ENCODE results near the gene RARRES2. TPM values are rescaled to one million over a fixed set of nuclear protein-coding genes. Genes with fewer than 3 reads are reported as not detected.

RARRES2 gene
- total and polyA plus RNA-seq, 4 donors: 65.9 to 198 (median 97.0) TPM

- Histone ChIP-seq H3K4me3 (ENCODE audit: low read length in 2 of 2) (no peak overlapping the region), H3K27me3 (ENCODE audit: control insufficient read depth in 1 of 2, insufficient read depth in 2 of 2, low read length in 1 of 2) (no peaks in the 10 kb centered on the region), H3K9me3 (ENCODE audit: control insufficient read depth, low read length) (no peaks in the 10 kb centered on the region), H3K4me1 (ENCODE audit: control insufficient read depth in 1 of 2, insufficient read depth in 2 of 2, low read length in 2 of 2) (no peaks in the 10 kb centered on the region), H3K36me3 (ENCODE audit: control insufficient read depth in 1 of 2, insufficient read depth in 2 of 2, low read length in 1 of 2) (no peaks in the 10 kb centered on the region), H3K27ac (ENCODE audit: low read depth in 1 of 2, low read length in 2 of 2) (no peak overlapping the region)
- ATAC-seq (ENCODE audit: low FRiP score): no peak
- peak in 1 of 2 donors; percentile 10 for DNase-seq
- intact Hi-C loops (cut with DNase I): loop anchor here in 1 of 2 donors (2.0 kb wide), 1 partner anchor 64 kb away; no protein-coding TSS in a partner anchor
- WGBS, 2 donors: 37 to 42% methylated on average over 6 of the region's 6 CpGs
Measured at GRCh38 chr7:150356265-150356897, 15.0 kb upstream of the RARRES2 start.

- Histone ChIP-seq H3K4me3 (ENCODE audit: low read length in 2 of 2) (no peak overlapping the region), H3K4me1 (ENCODE audit: control insufficient read depth in 1 of 2, insufficient read depth in 2 of 2, low read length in 2 of 2) (no peaks in the 10 kb centered on the region), H3K27ac (ENCODE audit: low read depth in 1 of 2, low read length in 2 of 2) (no peak overlapping the region), H3K36me3 (ENCODE audit: control insufficient read depth in 1 of 2, insufficient read depth in 2 of 2, low read length in 1 of 2) (no peaks in the 10 kb centered on the region), H3K27me3 (ENCODE audit: control insufficient read depth in 1 of 2, insufficient read depth in 2 of 2, low read length in 1 of 2) (no peaks in the 10 kb centered on the region), H3K9me3 (ENCODE audit: control insufficient read depth, low read length) (no peaks in the 10 kb centered on the region)
- intact Hi-C loops (cut with DNase I): loop anchor here in 1 of 2 donors (2.0 kb wide), 1 partner anchor 65 kb away; no protein-coding TSS in a partner anchor
- ATAC-seq (ENCODE audit: low FRiP score) (no peak), DNase-seq (no peak)
- 81 to 96% methylated on average over 1 of the region's 1 CpG for WGBS, 2 donors
Measured at GRCh38 chr7:150355666-150356059, 14.2 kb upstream of the RARRES2 start.

GRCh38 chr7:150351587-150352194 is 10.3 kb upstream of the RARRES2 start:
- 53 to 57% methylated on average over 8 of the region's 8 CpGs for WGBS, 2 donors
- peak in 1 of 2 donors; percentile 26 for DNase-seq
- H3K27ac ChIP-seq (ENCODE audit: low read depth in 1 of 2, low read length in 2 of 2): no peak overlapping the region
- H3K27me3 ChIP-seq (ENCODE audit: control insufficient read depth in 1 of 2, insufficient read depth in 2 of 2, low read length in 1 of 2): no peaks in the 10 kb centered on the region
- no peaks in the 10 kb centered on the region for H3K9me3 ChIP-seq (ENCODE audit: control insufficient read depth, low read length)
- intact Hi-C loops (cut with DNase I): loop anchor here in 1 of 2 donors (5.0 kb wide), 1 partner anchor 71 kb away; no protein-coding TSS in a partner anchor
- H3K4me1 ChIP-seq (ENCODE audit: control insufficient read depth in 1 of 2, insufficient read depth in 2 of 2, low read length in 2 of 2): no peaks in the 10 kb centered on the region
- no peak overlapping the region for H3K4me3 ChIP-seq (ENCODE audit: low read length in 2 of 2)
- H3K36me3 ChIP-seq (ENCODE audit: control insufficient read depth in 1 of 2, insufficient read depth in 2 of 2, low read length in 1 of 2): no peaks in the 10 kb centered on the region
- ATAC-seq (ENCODE audit: low FRiP score): no peak

- ATAC-seq (ENCODE audit: low FRiP score): no peak
- no peaks in the 10 kb centered on the region for H3K4me1 ChIP-seq (ENCODE audit: control insufficient read depth in 1 of 2, insufficient read depth in 2 of 2, low read length in 2 of 2)
- DNase-seq: no peak
- H3K4me3 ChIP-seq (ENCODE audit: low read length in 2 of 2): no peak overlapping the region
- WGBS, 2 donors: 86% methylated on average over 5 of the region's 5 CpGs
- H3K27me3 ChIP-seq (ENCODE audit: control insufficient read depth in 1 of 2, insufficient read depth in 2 of 2, low read length in 1 of 2): no peaks in the 10 kb centered on the region
- no peaks in the 10 kb centered on the region for H3K36me3 ChIP-seq (ENCODE audit: control insufficient read depth in 1 of 2, insufficient read depth in 2 of 2, low read length in 1 of 2)
- H3K9me3 ChIP-seq (ENCODE audit: control insufficient read depth, low read length): peaks cover 5% of the 10 kb centered on the region
- H3K27ac ChIP-seq (ENCODE audit: low read depth in 1 of 2, low read length in 2 of 2): no peak overlapping the region
- intact Hi-C loops (cut with DNase I): no loop called here
Measured at GRCh38 chr7:150346922-150347321, 5.5 kb upstream of the RARRES2 start.

- Histone ChIP-seq H3K4me1 (ENCODE audit: control insufficient read depth in 1 of 2, insufficient read depth in 2 of 2, low read length in 2 of 2) (no peaks in the 10 kb centered on the region), H3K4me3 (ENCODE audit: low read length in 2 of 2) (no peak overlapping the region), H3K36me3 (ENCODE audit: control insufficient read depth in 1 of 2, insufficient read depth in 2 of 2, low read length in 1 of 2) (no peaks in the 10 kb centered on the region), H3K27ac (ENCODE audit: low read depth in 1 of 2, low read length in 2 of 2) (no peak overlapping the region), H3K9me3 (ENCODE audit: control insufficient read depth, low read length) (peaks cover 5% of the 10 kb centered on the region), H3K27me3 (ENCODE audit: control insufficient read depth in 1 of 2, insufficient read depth in 2 of 2, low read length in 1 of 2) (no peaks in the 10 kb centered on the region)
- DNase-seq (no peak), ATAC-seq (ENCODE audit: low FRiP score) (no peak)
- intact Hi-C loops (cut with DNase I): no loop called here
- WGBS, 2 donors: 67 to 73% methylated on average over 1 of the region's 1 CpG
Measured at GRCh38 chr7:150345012-150345411, 3.6 kb upstream of the RARRES2 start.

GRCh38 chr7:150344299-150344698 is 2.9 kb upstream of the RARRES2 start:
- Histone ChIP-seq H3K27ac (ENCODE audit: low read depth in 1 of 2, low read length in 2 of 2) (no peak overlapping the region), H3K4me1 (ENCODE audit: control insufficient read depth in 1 of 2, insufficient read depth in 2 of 2, low read length in 2 of 2) (no peaks in the 10 kb centered on the region), H3K27me3 (ENCODE audit: control insufficient read depth in 1 of 2, insufficient read depth in 2 of 2, low read length in 1 of 2) (no peaks in the 10 kb centered on the region), H3K4me3 (ENCODE audit: low read length in 2 of 2) (no peak overlapping the region), H3K9me3 (ENCODE audit: control insufficient read depth, low read length) (peaks cover 5% of the 10 kb centered on the region), H3K36me3 (ENCODE audit: control insufficient read depth in 1 of 2, insufficient read depth in 2 of 2, low read length in 1 of 2) (no peaks in the 10 kb centered on the region)
- ATAC-seq (ENCODE audit: low FRiP score): no peak
- DNase-seq: no peak
- intact Hi-C loops (cut with DNase I): loop anchor here in 1 of 2 donors (5.0 kb wide), 1 partner anchor 33 kb away; the partner anchor contains the start of gene ZNF775

- H3K27me3 ChIP-seq (ENCODE audit: control insufficient read depth in 1 of 2, insufficient read depth in 2 of 2, low read length in 1 of 2): no peaks in the 10 kb centered on the region
- no peaks in the 10 kb centered on the region for H3K4me1 ChIP-seq (ENCODE audit: control insufficient read depth in 1 of 2, insufficient read depth in 2 of 2, low read length in 2 of 2)
- ATAC-seq (ENCODE audit: low FRiP score) (no peak), DNase-seq (no peak)
- no peak overlapping the region for H3K4me3 ChIP-seq (ENCODE audit: low read length in 2 of 2)
- no peak overlapping the region for H3K27ac ChIP-seq (ENCODE audit: low read depth in 1 of 2, low read length in 2 of 2)
- WGBS, 2 donors: 87 to 93% methylated on average over 2 of the region's 2 CpGs
- intact Hi-C loops (cut with DNase I): loop anchor here in 1 of 2 donors (5.0 kb wide), 1 partner anchor 34 kb away; the partner anchor contains the start of gene ZNF775
- no peaks in the 10 kb centered on the region for H3K36me3 ChIP-seq (ENCODE audit: control insufficient read depth in 1 of 2, insufficient read depth in 2 of 2, low read length in 1 of 2)
- peaks cover 5% of the 10 kb centered on the region for H3K9me3 ChIP-seq (ENCODE audit: control insufficient read depth, low read length)
Measured at GRCh38 chr7:150343225-150343624, 1.8 kb upstream of the RARRES2 start.

- WGBS, 2 donors: 90 to 91% methylated on average over 9 of the region's 9 CpGs
- no peak overlapping the region for H3K27ac ChIP-seq (ENCODE audit: low read depth in 1 of 2, low read length in 2 of 2)
- no peaks in the 10 kb centered on the region for H3K36me3 ChIP-seq (ENCODE audit: control insufficient read depth in 1 of 2, insufficient read depth in 2 of 2, low read length in 1 of 2)
- intact Hi-C loops (cut with DNase I): loop anchor here in 1 of 2 donors (5.0 kb wide), 1 partner anchor 35 kb away; the partner anchor contains the start of gene ZNF775
- H3K4me3 ChIP-seq (ENCODE audit: low read length in 2 of 2): no peak overlapping the region
- no peaks in the 10 kb centered on the region for H3K27me3 ChIP-seq (ENCODE audit: control insufficient read depth in 1 of 2, insufficient read depth in 2 of 2, low read length in 1 of 2)
- H3K4me1 ChIP-seq (ENCODE audit: control insufficient read depth in 1 of 2, insufficient read depth in 2 of 2, low read length in 2 of 2): no peaks in the 10 kb centered on the region
- ATAC-seq (ENCODE audit: low FRiP score) (no peak), DNase-seq (no peak)
- peaks cover 5% of the 10 kb centered on the region for H3K9me3 ChIP-seq (ENCODE audit: control insufficient read depth, low read length)
Measured at GRCh38 chr7:150342121-150342408, 636 bp upstream of the RARRES2 start.

GRCh38 chr7:150340875-150341262 is 560 bp downstream of the RARRES2 start:
- Histone ChIP-seq H3K27me3 (ENCODE audit: control insufficient read depth in 1 of 2, insufficient read depth in 2 of 2, low read length in 1 of 2) (no peaks in the 10 kb centered on the region), H3K27ac (ENCODE audit: low read depth in 1 of 2, low read length in 2 of 2) (no peak overlapping the region), H3K4me3 (ENCODE audit: low read length in 2 of 2) (peak overlapping the region; percentile 12 to 44), H3K9me3 (ENCODE audit: control insufficient read depth, low read length) (peaks cover 5% of the 10 kb centered on the region), H3K4me1 (ENCODE audit: control insufficient read depth in 1 of 2, insufficient read depth in 2 of 2, low read length in 2 of 2) (no peaks in the 10 kb centered on the region), H3K36me3 (ENCODE audit: control insufficient read depth in 1 of 2, insufficient read depth in 2 of 2, low read length in 1 of 2) (no peaks in the 10 kb centered on the region)
- 4% methylated on average over 29 of the region's 29 CpGs for WGBS, 2 donors
- intact Hi-C loops (cut with DNase I): loop anchor here in 1 of 2 donors (5.0 kb wide), 1 partner anchor 36 kb away; the partner anchor contains the start of gene ZNF775
- ATAC-seq (ENCODE audit: low FRiP score) (peak; percentile 5), DNase-seq (no peak)

Measured in aorta (tissue), 5 donors.